Femur (tissue), 1 donor: Measurements from ENCODE around the gene EXT2.

ENCODE experiments used
- DNase-seq: peaks from one replicate; pipeline ENCODE4 v3.0.0-alpha.2; 2017

EXT2 gene

GRCh38 chr11:44174842-44175241, 79.4 kb downstream of the EXT2 start:
- DNase-seq: no peak

GRCh38 chr11:44176546-44177213, 81.2 kb downstream of the EXT2 start:
- DNase-seq: no peak

GRCh38 chr11:44177905-44178304, 82.4 kb downstream of the EXT2 start:
- no peak for DNase-seq

GRCh38 chr11:44178381-44178780, 82.9 kb downstream of the EXT2 start:
- DNase-seq: peak; percentile 33

- no peak for DNase-seq
Measured at GRCh38 chr11:44179173-44179572, 83.7 kb downstream of the EXT2 start.

- DNase-seq: no peak
Measured at GRCh38 chr11:44180107-44180506, 84.6 kb downstream of the EXT2 start.

GRCh38 chr11:44185522-44185921, 90.0 kb downstream of the EXT2 start:
- no peak for DNase-seq

GRCh38 chr11:44186321-44186930, 90.9 kb downstream of the EXT2 start:
- DNase-seq: no peak

- DNase-seq: no peak
Measured at GRCh38 chr11:44188643-44189042, 93.2 kb downstream of the EXT2 start.

- no peak for DNase-seq
Measured at GRCh38 chr11:44189986-44190882, 94.8 kb downstream of the EXT2 start.

- no peak for DNase-seq
Measured at GRCh38 chr11:44190883-44191230, 95.4 kb downstream of the EXT2 start.

- DNase-seq: no peak
Measured at GRCh38 chr11:44191322-44192016, 96.0 kb downstream of the EXT2 start.

- no peak for DNase-seq
Measured at GRCh38 chr11:44192017-44192385, 96.5 kb downstream of the EXT2 start.

GRCh38 chr11:44192462-44193100, 97.1 kb downstream of the EXT2 start:
- no peak for DNase-seq

GRCh38 chr11:44193856-44194255, 98.4 kb downstream of the EXT2 start:
- peak; percentile 31 for DNase-seq

- DNase-seq: no peak
Measured at GRCh38 chr11:44198146-44198724, 102.8 kb downstream of the EXT2 start.

- no peak for DNase-seq
Measured at GRCh38 chr11:44199298-44199697, 103.8 kb downstream of the EXT2 start.

- peak; percentile 44 for DNase-seq
Measured at GRCh38 chr11:44199816-44200215, 104.3 kb downstream of the EXT2 start.

GRCh38 chr11:44203270-44204043, 108.0 kb downstream of the EXT2 start:
- DNase-seq: no peak

- DNase-seq: no peak
Measured at GRCh38 chr11:44205352-44205751, 109.9 kb downstream of the EXT2 start.

- no peak for DNase-seq
Measured at GRCh38 chr11:44205836-44206235, 110.4 kb downstream of the EXT2 start.

GRCh38 chr11:44207292-44207691, 111.8 kb downstream of the EXT2 start:
- DNase-seq: no peak
